GM10266 (cell line): ENCODE data around the gene CCDC33.

Experiments
- DNase-seq: peaks from one replicate; pipeline ENCODE4 v3.0.0; 2012; ENCODE audit errors: extremely low spot score
- TF ChIP-seq, protein P1 (sequence below): IDR thresholded peaks from 2 replicates; pipeline ENCODE4 v1.5.1; 2012; ENCODE audit warnings: mild to moderate bottlenecking, low read depth; ENCODE audit not compliant: control insufficient read depth, insufficient read depth; ENCODE audit errors: missing control alignments

The CCDC33 gene

DNA sequence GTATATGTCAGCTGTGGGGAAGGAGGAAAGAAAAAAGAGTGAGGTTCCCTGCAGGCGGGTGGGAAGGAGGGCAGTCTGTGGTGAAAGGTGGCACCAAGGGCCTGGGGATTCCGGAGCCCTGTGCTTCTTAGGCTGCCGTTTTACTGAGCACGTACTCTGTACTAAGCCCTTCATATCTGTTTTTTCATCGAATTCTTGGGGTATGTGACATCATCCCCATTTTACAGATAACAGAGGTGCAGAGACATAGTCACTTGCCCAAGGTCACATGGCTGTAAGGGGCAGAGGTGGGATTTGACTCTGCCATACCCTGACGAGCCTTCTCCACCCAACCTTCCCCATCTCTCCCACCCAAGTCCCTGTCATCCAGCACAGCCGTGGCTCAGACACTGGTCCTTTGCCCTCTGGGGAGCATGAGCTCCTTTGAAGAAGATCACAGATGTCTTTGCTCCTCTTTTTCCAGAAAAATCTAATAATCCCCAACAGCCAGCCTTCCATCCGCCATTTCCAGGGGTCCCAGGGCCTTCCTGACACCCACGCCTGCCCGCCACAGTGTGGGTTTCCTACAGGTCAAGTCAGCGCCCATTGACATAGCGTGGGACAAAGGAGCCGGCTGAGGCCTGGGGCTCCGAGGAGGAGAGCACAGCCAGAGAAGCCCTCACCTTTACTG lies 107.1 kb downstream of the CCDC33 start:
- TF ChIP-seq, protein P1, sequence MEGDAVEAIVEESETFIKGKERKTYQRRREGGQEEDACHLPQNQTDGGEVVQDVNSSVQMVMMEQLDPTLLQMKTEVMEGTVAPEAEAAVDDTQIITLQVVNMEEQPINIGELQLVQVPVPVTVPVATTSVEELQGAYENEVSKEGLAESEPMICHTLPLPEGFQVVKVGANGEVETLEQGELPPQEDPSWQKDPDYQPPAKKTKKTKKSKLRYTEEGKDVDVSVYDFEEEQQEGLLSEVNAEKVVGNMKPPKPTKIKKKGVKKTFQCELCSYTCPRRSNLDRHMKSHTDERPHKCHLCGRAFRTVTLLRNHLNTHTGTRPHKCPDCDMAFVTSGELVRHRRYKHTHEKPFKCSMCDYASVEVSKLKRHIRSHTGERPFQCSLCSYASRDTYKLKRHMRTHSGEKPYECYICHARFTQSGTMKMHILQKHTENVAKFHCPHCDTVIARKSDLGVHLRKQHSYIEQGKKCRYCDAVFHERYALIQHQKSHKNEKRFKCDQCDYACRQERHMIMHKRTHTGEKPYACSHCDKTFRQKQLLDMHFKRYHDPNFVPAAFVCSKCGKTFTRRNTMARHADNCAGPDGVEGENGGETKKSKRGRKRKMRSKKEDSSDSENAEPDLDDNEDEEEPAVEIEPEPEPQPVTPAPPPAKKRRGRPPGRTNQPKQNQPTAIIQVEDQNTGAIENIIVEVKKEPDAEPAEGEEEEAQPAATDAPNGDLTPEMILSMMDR, result no peak
- DNase-seq, result no peak

DNA sequence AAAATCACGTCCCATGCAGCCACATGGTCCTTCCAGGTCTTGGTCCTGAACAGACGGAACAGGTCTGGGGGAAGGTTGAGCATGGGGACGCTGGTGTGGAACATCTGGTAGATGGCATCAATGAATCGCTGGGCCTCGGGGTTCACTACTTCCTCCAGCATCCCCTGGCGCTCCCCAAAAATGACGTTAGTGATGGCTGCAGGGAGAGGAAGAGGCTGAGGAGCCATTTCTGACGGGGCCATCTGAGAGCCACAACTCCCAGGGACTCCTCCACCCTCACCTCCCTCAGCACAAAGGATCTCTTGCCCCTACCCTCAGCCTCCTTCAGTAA lies 107.6 kb downstream of the CCDC33 start:
- TF ChIP-seq, protein P1, result no peak
- no peak for DNase-seq

DNA sequence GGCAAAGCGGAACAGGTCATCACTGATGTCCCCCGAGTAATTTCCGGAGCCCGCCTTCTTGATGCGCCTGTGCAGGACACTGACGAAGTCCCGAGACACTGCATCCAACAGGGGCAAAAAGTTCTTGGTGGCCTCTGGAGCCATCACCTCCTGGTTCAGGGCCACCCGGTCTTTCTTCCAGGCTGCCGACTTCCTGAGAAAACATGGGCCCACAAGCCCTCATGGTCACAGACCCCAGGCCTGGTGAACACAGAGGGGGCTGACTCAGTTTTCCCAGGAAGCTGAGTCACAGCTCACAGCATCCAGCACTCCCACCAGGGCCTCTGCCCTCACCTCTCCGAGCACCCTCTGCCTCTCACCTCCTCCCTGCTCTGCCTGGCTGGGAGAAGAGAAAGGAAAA lies 108.9 kb downstream of the CCDC33 start:
- no peak for DNase-seq
- TF ChIP-seq, protein P1, result no peak

DNA sequence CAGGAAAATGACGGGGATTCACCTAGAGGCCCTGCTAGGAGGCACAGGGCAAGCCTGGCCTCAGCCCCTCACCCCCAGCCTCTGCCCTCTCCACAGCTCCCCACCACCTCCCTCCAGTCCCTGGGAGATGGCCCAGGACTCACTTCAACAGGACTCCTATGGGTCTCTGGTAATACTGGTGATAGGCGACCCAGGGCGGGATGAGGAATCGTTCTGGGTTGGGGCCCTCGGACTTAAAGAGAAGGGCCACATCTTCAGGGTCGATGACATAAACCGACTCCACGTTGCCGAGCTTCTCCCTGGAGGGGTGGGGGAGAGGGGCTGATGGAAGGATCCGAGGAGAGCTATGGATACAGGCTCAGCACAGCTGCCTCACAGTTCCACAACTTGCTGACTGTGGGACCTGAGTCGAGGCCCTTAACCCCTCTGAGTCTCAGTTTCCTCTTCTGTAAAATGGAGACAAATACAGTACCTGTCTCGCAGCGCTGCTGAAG lies 111.7 kb downstream of the CCDC33 start:
- DNase-seq, result no peak
- TF ChIP-seq, protein P1, result no peak

DNA sequence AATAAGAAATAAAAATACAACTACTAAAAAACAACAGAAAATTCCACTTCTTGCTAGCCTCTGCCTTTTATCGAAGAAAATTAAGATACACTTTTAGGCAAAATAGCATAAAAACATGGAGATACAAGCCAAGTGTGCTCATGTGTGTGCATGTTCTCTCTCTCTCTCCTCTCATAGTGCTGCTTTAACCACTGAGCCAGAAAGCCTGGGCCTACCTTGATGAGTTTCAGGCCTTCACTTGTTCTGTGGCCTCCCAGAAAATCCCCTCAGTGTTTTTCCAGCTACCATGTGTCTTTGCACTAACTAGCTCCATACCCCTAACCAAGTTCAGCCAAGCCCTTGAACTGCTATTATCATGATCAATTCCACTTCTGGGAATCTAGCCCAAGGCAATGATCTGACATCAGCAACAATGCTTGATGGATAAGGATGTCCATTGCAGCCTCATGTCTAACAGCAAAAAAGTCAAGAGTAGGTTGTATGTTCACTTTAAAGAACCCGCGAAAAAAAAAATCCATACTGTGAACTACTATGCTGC lies 113.2 kb downstream of the CCDC33 start:
- DNase-seq, result no peak
- TF ChIP-seq, protein P1, result no peak

DNA sequence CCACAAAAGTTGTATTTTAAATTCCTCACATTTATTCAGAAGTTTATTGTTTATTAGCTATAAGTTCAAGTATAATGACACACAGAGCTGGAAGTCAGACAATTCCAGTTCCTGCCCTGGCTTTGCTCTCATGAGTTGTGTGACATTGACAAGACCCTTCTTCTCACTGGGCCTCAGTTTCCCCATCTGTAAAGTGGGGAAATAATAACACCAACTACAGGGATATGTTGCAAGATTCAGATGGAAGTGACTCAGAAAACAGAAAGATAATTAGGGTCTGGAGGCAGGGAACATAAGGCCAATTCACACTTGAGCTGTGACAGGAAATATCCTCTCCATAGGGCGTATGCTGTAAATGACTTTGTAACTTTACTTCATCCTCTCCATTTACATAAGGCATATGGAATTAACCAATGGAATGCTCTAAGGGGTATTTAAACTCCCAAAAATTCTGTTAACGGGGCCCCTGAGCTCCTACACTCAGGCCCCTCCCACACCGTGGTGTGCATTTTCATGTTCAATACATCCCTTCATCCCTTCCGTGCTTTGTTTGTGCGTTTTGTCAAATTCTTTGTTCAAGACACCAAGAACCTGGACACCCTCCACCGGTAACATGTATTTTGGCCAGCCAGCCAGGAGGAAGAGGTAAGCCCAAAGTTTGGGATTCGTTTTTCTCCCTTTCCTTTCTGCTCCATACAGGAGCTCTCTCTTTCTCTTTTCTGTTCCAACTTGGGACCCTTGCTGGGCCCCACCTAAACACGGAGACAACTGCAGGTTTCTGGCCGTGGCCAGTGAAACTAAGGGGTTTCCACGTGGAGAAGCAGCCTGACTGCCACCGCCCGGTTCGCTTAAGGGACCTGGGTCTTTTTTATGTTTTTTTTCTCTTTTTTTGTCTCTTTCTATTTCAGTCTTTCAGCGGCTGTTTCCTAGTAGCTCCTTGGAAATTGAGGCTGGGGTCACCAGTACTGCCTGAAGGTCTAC lies 114.5 kb downstream of the CCDC33 start:
- no peak for DNase-seq
- TF ChIP-seq, protein P1, result no peak
